ENCODE results near the gene STKLD1. TPM values are rescaled to one million over a fixed set of nuclear protein-coding genes. Genes with fewer than 3 reads are reported as not detected.

STKLD1 gene
- total and polyA plus RNA-seq, 8 donors: 0.82 to 6.1 (median 3.4) TPM

- intact Hi-C loops (cut with DNase I): no loop called here
- H3K4me3 ChIP-seq: no peak overlapping the region
- ATAC-seq (no peak), DNase-seq (peak in 1 of 4 donors; percentile 63)
- no peaks in the 10 kb centered on the region for H3K9me3 ChIP-seq
- TF ChIP-seq, protein P1, sequence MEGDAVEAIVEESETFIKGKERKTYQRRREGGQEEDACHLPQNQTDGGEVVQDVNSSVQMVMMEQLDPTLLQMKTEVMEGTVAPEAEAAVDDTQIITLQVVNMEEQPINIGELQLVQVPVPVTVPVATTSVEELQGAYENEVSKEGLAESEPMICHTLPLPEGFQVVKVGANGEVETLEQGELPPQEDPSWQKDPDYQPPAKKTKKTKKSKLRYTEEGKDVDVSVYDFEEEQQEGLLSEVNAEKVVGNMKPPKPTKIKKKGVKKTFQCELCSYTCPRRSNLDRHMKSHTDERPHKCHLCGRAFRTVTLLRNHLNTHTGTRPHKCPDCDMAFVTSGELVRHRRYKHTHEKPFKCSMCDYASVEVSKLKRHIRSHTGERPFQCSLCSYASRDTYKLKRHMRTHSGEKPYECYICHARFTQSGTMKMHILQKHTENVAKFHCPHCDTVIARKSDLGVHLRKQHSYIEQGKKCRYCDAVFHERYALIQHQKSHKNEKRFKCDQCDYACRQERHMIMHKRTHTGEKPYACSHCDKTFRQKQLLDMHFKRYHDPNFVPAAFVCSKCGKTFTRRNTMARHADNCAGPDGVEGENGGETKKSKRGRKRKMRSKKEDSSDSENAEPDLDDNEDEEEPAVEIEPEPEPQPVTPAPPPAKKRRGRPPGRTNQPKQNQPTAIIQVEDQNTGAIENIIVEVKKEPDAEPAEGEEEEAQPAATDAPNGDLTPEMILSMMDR (IDR thresholded peaks at IDR 0.05): no peak
- peaks cover 3 to 22% of the 10 kb centered on the region in 2 donors for H3K27me3 ChIP-seq
- H3K4me1 ChIP-seq: peaks cover 0 to 5% of the 10 kb centered on the region in 2 donors
- no peaks in the 10 kb centered on the region for H3K36me3 ChIP-seq
- no peak overlapping the region for H3K27ac ChIP-seq
These were observed 57.2 kb downstream of the STKLD1 start for GRCh38 chr9:133433351-133433843.

- H3K9me3 ChIP-seq: no peaks in the 10 kb centered on the region
- no peak overlapping the region for H3K4me3 ChIP-seq
- TF ChIP-seq, protein P1 (IDR thresholded peaks at IDR 0.05): no peak
- no peaks in the 10 kb centered on the region for H3K4me1 ChIP-seq
- no peak overlapping the region for H3K27ac ChIP-seq
- intact Hi-C loops (cut with DNase I): no loop called here
- ATAC-seq (no peak), DNase-seq (peak in 2 of 4 donors; percentile 20 to 53)
- H3K27me3 ChIP-seq: no peaks in the 10 kb centered on the region
- H3K36me3 ChIP-seq: no peaks in the 10 kb centered on the region
These were observed 60.5 kb downstream of the STKLD1 start for GRCh38 chr9:133436681-133437080.

DNA sequence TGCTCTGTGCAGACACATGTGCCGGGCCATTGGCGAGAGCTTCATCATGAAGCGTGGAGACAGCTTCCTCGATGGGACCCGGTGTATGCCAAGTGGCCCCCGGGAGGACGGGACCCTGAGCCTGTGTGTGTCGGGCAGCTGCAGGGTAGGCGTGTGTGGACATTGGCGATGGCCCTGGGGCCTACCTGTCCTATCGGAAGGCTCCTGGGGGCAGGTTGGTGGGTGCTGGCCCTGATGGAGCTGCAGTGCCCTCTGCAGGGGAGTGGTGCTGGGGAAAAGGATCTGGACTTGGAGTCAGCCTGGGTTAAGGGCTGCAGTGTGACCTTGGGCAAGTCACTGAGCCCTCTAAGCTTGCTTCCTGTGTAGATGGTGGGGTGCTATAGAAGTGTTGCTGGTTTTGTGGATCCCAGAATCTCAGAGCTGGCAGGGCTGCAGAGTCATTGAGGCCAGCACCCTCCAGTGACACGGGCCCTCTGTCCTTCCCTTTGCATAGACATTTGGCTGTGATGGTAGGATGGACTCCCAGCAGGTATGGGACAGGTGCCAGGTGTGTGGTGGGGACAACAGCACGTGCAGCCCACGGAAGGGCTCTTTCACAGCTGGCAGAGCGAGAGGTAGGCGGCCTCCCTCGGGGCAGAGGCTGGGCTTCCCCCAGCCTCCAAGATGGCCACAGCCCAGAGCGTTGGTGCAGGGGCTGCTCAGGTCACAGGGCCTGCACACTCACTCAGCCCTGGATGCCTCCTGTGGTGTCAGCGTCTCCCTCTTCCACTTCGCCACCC, 61.8 kb downstream of the STKLD1 start:
- no peaks in the 10 kb centered on the region for H3K36me3 ChIP-seq
- ATAC-seq (no peak), DNase-seq (peak in 1 of 4 donors; percentile 71)
- H3K27ac ChIP-seq: no peak overlapping the region
- no peaks in the 10 kb centered on the region for H3K27me3 ChIP-seq
- TF ChIP-seq, protein P1 (IDR thresholded peaks at IDR 0.05): no peak
- no peak overlapping the region for H3K4me3 ChIP-seq
- H3K4me1 ChIP-seq: no peaks in the 10 kb centered on the region
- intact Hi-C loops (cut with DNase I): no loop called here
- H3K9me3 ChIP-seq: no peaks in the 10 kb centered on the region

DNA sequence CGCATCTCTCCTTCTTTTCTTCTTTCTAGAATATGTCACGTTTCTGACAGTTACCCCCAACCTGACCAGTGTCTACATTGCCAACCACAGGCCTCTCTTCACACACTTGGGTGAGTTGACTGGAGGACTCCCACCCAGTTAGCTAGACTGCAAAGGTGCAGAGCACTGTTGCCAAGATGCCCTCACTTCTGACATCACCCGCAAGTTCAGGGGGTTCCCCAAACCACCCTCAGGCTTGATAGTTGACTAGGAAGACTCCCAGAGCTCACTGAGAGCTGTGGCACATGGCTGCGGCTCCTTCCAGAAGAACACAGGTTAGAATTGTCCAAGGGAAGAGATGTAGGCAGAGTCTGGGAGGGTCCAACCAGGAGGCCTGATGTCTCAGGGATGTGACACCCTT, 63.2 kb downstream of the STKLD1 start:
- TF ChIP-seq, protein P1 (IDR thresholded peaks at IDR 0.05): no peak
- Histone ChIP-seq H3K27me3 (no peaks in the 10 kb centered on the region), H3K27ac (no peak overlapping the region), H3K4me3 (no peak overlapping the region), H3K36me3 (no peaks in the 10 kb centered on the region), H3K9me3 (no peaks in the 10 kb centered on the region), H3K4me1 (no peaks in the 10 kb centered on the region)
- ATAC-seq (no peak), DNase-seq (no peak)
- intact Hi-C loops (cut with DNase I): no loop called here

- H3K4me3 ChIP-seq: no peak overlapping the region
- no peaks in the 10 kb centered on the region for H3K9me3 ChIP-seq
- no peak for ATAC-seq
- DNase-seq: no peak
- intact Hi-C loops (cut with DNase I): no loop called here
- H3K36me3 ChIP-seq: no peaks in the 10 kb centered on the region
- no peaks in the 10 kb centered on the region for H3K4me1 ChIP-seq
- TF ChIP-seq, protein P1 (IDR thresholded peaks at IDR 0.05): no peak
- H3K27me3 ChIP-seq: no peaks in the 10 kb centered on the region
- no peak overlapping the region for H3K27ac ChIP-seq
These were observed 64.7 kb downstream of the STKLD1 start for GRCh38 chr9:133440874-133441273.
